IMR-90 (cell line): ENCODE measurements around the gene RUNX1. TPM values are rescaled to one million over a fixed set of nuclear protein-coding genes. Genes with fewer than 3 reads are reported as not detected.

Source experiments
- ATAC-seq: fragments of 200-7000 bp; cut with Tn5 transposase; 2 replicates; pipeline ENCODE4 v1.9.1; 2020; ENCODE audit warnings: low read depth, mild to moderate bottlenecking, moderate library complexity
- BruUV-seq: library from RNA; stranded (reverse); fragments of 400-500 nt; replicated peaks from 2 replicates; lab custom pipeline; 2021; lab: Mats Ljungman, UMichigan
- CTCF ChIA-PET: fragments of 300-600 bp; formaldehyde crosslinking; extraction: SDS; loops from one replicate; lab custom pipeline; 2021; ENCODE audit warnings: antibody characterized with exemption; lab: Yijun Ruan, JAX
- POLR2A ChIA-PET: fragments of 300-600 bp; sonication (Branson Sonifier 250); formaldehyde crosslinking; loops from one replicate; lab custom pipeline; 2022; ENCODE audit warnings: antibody characterized with exemption; ENCODE audit not compliant: unreplicated experiment; lab: Charles Lee
- DNase-seq: peaks from one replicate; pipeline ENCODE4 v3.0.0; 2013
- H2AFZ ChIP-seq: replicated peaks from 2 replicates; pipeline ENCODE3; 2013; ENCODE audit warnings: low read length, mild to moderate bottlenecking; ENCODE audit not compliant: poor library complexity
- H2AK5ac ChIP-seq: 2 replicates; pipeline ENCODE4 v1.6.1; 2013; ENCODE audit warnings: low read depth, low read length, inconsistent platforms
- H2AK9ac ChIP-seq: replicated peaks from 2 replicates; pipeline ENCODE3; 2013; ENCODE audit warnings: mild to moderate bottlenecking, low read depth, low read length, moderate library complexity; ENCODE audit not compliant: poor library complexity
- H2BK120ac ChIP-seq: 2 replicates; pipeline ENCODE4 v1.6.1; 2013; ENCODE audit warnings: low read depth, low read length, inconsistent platforms
- H2BK15ac ChIP-seq: 3 replicates; pipeline ENCODE4 v1.6.1; 2013; ENCODE audit warnings: low read depth, low read length, inconsistent platforms
- H2BK20ac ChIP-seq: 2 replicates; pipeline ENCODE4 v1.6.1; 2013; ENCODE audit warnings: low read depth, mild to moderate bottlenecking, inconsistent platforms, low read length, moderate library complexity
- H2BK5ac ChIP-seq: 2 replicates; pipeline ENCODE4 v1.6.1; 2013; ENCODE audit warnings: mild to moderate bottlenecking, low read depth, low read length, inconsistent platforms; ENCODE audit not compliant: poor library complexity, severe bottlenecking
- H3K14ac ChIP-seq: replicated peaks from 2 replicates; pipeline ENCODE4 v1.6.1; 2013; ENCODE audit warnings: low read depth, low read length, inconsistent platforms
- H3K18ac ChIP-seq: 2 replicates; pipeline ENCODE4 v1.6.1; 2013; ENCODE audit warnings: low read depth, low read length, control low read depth
- H3K23ac ChIP-seq: 2 replicates; pipeline ENCODE4 v1.6.1; 2013; ENCODE audit warnings: low read depth, low read length, inconsistent platforms
- H3K27ac ChIP-seq: 2 replicates; pipeline ENCODE4 v1.5.1; 2013; ENCODE audit warnings: mild to moderate bottlenecking, control low read depth, low read length; ENCODE audit not compliant: insufficient read depth
- H3K27me3 ChIP-seq: 2 replicates; pipeline ENCODE4 v1.6.1; 2013; ENCODE audit warnings: low read length; ENCODE audit not compliant: control insufficient read depth, insufficient read depth
- H3K36me3 ChIP-seq: 2 replicates; pipeline ENCODE4 v1.6.1; 2013; ENCODE audit warnings: low read length, mixed read lengths; ENCODE audit not compliant: control insufficient read depth, insufficient read depth
- H3K4ac ChIP-seq: 2 replicates; pipeline ENCODE4 v1.6.1; 2013; ENCODE audit warnings: low read depth, low read length, inconsistent platforms
- H3K4me1 ChIP-seq: 2 replicates; pipeline ENCODE4 v1.6.1; 2013; ENCODE audit warnings: low read length, mixed read lengths; ENCODE audit not compliant: control insufficient read depth, insufficient read depth
- H3K4me2 ChIP-seq: 2 replicates; pipeline ENCODE4 v1.6.1; 2013; ENCODE audit warnings: low read depth, mild to moderate bottlenecking, control low read depth, low read length, moderate library complexity
- H3K4me3 ChIP-seq: 2 replicates; pipeline ENCODE4 v1.5.1; 2013; ENCODE audit warnings: low read depth, mild to moderate bottlenecking, control low read depth, low read length, moderate library complexity; ENCODE audit not compliant: insufficient read depth
- H3K56ac ChIP-seq: 2 replicates; pipeline ENCODE4 v1.6.1; 2013; ENCODE audit warnings: low read length, inconsistent platforms; ENCODE audit not compliant: insufficient read depth; ENCODE audit errors: extremely low read depth
- H3K79me1 ChIP-seq, 2 experiments: 2 replicates each; pipeline ENCODE4 v1.6.1; 2013; ENCODE audit warnings: low read length in 2 of 2, inconsistent platforms in 1 of 2, low read depth in 1 of 2
- H3K9ac ChIP-seq: 2 replicates; pipeline ENCODE4 v1.6.1; 2013; ENCODE audit warnings: low read depth, low read length, control low read depth
- H3K9me1 ChIP-seq: 2 replicates; pipeline ENCODE4 v1.6.1; 2013; ENCODE audit warnings: low read length, inconsistent platforms; ENCODE audit not compliant: insufficient read depth
- H3K9me3 ChIP-seq: 2 replicates; pipeline ENCODE4 v1.6.1; 2013; ENCODE audit warnings: low read length; ENCODE audit not compliant: control insufficient read depth, insufficient read depth
- H4K20me1 ChIP-seq: 2 replicates; pipeline ENCODE4 v1.6.1; 2013; ENCODE audit warnings: low read length, inconsistent platforms; ENCODE audit not compliant: insufficient read depth
- H4K5ac ChIP-seq: 2 replicates; pipeline ENCODE4 v1.6.1; 2013; ENCODE audit warnings: mild to moderate bottlenecking, low read depth, low read length, control low read depth
- H4K8ac ChIP-seq, 2 experiments: 2 replicates each; pipeline ENCODE4 v1.6.1; 2013; ENCODE audit warnings: low read depth in 2 of 2, low read length in 2 of 2, control low read depth in 1 of 2, inconsistent platforms in 1 of 2
- H4K91ac ChIP-seq: 2 replicates; pipeline ENCODE4 v1.6.1; 2013; ENCODE audit warnings: low read depth, low read length, inconsistent platforms; ENCODE audit not compliant: insufficient read depth
- ELK1 ChIP-seq: fragments of 150-350 bp; IDR thresholded peaks from 2 replicates; pipeline ENCODE4 v1.6.1; 2016; ENCODE audit warnings: low read depth, mild to moderate bottlenecking, low read length, moderate library complexity, borderline replicate concordance
- MAZ ChIP-seq: IDR thresholded peaks from 2 replicates; pipeline ENCODE4 v1.6.1; 2012; ENCODE audit warnings: low read depth, mild to moderate bottlenecking, low read length, improper control_type of control experiment, moderate library complexity, borderline replicate concordance
- NFE2L2 ChIP-seq: fragments of 150-350 bp; IDR thresholded peaks from 2 replicates; pipeline ENCODE4 v1.6.1; 2016; ENCODE audit warnings: low read depth, mild to moderate bottlenecking, low read length
- POLR2A ChIP-seq: IDR thresholded peaks from 2 replicates; pipeline ENCODE4 v1.6.1; 2012; ENCODE audit warnings: mild to moderate bottlenecking, low read depth, low read length
- RFX5 ChIP-seq: IDR thresholded peaks from 2 replicates; pipeline ENCODE4 v1.8.0; 2012; ENCODE audit warnings: low read depth, mild to moderate bottlenecking, low read length, moderate library complexity
- USF2 ChIP-seq: fragments of 150-350 bp; IDR thresholded peaks from 2 replicates; pipeline ENCODE4 v1.6.1; 2017; ENCODE audit warnings: mild to moderate bottlenecking, antibody characterized with exemption, low read length, low read depth
- WGBS, 2 experiments: methylation state at CpG; one replicate each; pipeline versions ENCODE4 v1.1.5 to v1.1.7; 2013; ENCODE audit warnings: missing lambda C conversion rate in 2 of 2; ENCODE audit not compliant: insufficient read length in 1 of 2; ENCODE audit errors: extremely low coverage in 2 of 2; 5-methylcytosine and 5-hydroxymethylcytosine counted together
- dilution Hi-C: fragments of 300-500 bp; cut with HindIII; formaldehyde crosslinking; loops from one replicate; pipeline ENCODE4 v1.14.3; 2018; ENCODE audit warnings: low sequenced_read_pairs; ENCODE audit not compliant: unreplicated experiment
- in situ Hi-C: fragments of 300-500 bp; cut with MboI; formaldehyde crosslinking; loops from 3 replicates; pipeline ENCODE4 v1.14.3; 2019; ENCODE audit warnings: low sequenced_read_pairs, inconsistent platforms, mixed read lengths
- intact Hi-C: fragments of 100-400 bp; cut with micrococcal nuclease; formaldehyde crosslinking; loops from 2 replicates; pipeline ENCODE4 v1.10.0; 2022
- polyA plus RNA-seq, 3 experiments: library from polyadenylated mRNA; depleted of rRNA; stranded (reverse); fragments of >200 nt; gene quantifications; 2 replicates each; pipeline ENCODE4 v1.2.3, GENCODE V29; 2012; ENCODE audit warnings: low replicate concordance in 1 of 3
- total RNA-seq: library from RNA; depleted of rRNA; stranded (reverse); fragments of >200 nt; gene quantifications from 2 replicates; pipeline ENCODE4 v1.2.3, GENCODE V29; 2012

The RUNX1 gene
- total and polyA plus RNA-seq, 2 of the 4 experiments (the other 2 are of a cell fraction), result 34.5 to 56.5 TPM

GRCh38 chr21:35020436-35020835 is 28.7 kb downstream of the RUNX1 start:
- Histone ChIP-seq H3K27ac (no peak overlapping the region), H3K9ac (no peak overlapping the region), H2AK5ac (no peak overlapping the region), H3K4me3 (no peak overlapping the region), H3K56ac (no peak overlapping the region), H2AFZ (no peak overlapping the region), H4K5ac (no peak overlapping the region), H3K4ac (0 out of 2 replicates have a peak overlapping the region, but pooled peaks have one; percentile 6), H4K8ac (no peak overlapping the region), H3K79me1 (peaks cover 0 to 10% of the 10 kb centered on the region in 2 experiments; a peak in 1 of 4 replicates), H4K20me1 (no peaks in the 10 kb centered on the region), H3K4me2 (no peak overlapping the region), H2BK5ac (no peak overlapping the region), H2BK15ac (no peak overlapping the region), H3K9me3 (no peaks in the 10 kb centered on the region), H3K27me3 (no peaks in the 10 kb centered on the region), H2BK120ac (no peak overlapping the region), H3K14ac (no peak overlapping the region), H2BK20ac (no peak overlapping the region), H4K91ac (no peak overlapping the region), H3K9me1 (0 out of 2 replicates have a peak, but pooled peaks cover 4% of the 10 kb centered on the region), H3K23ac (0 out of 2 replicates have a peak overlapping the region, but pooled peaks have one; percentile 44), H3K4me1 (no peaks in the 10 kb centered on the region), H3K36me3 (no peaks in the 10 kb centered on the region), H3K18ac (no peak overlapping the region), H2AK9ac (no peak overlapping the region)
- POLR2A ChIA-PET, result no interaction called here
- ATAC-seq, result no peak
- DNase-seq, result no peak
- no CpG with 5 or more reads among the region's 4 CpGs for WGBS, 2 experiments
- intact Hi-C loops (no loop called here), dilution Hi-C loops (no loop called here), in situ Hi-C loops (no loop called here)
- CTCF ChIA-PET, result no interaction called here
- no TSS peak for BruUV-seq
- TF ChIP-seq USF2 (no peak), POLR2A (no peak), RFX5 (no peak), MAZ (no peak), NFE2L2 (no peak), ELK1 (no peak)
